Measurements from ENCODE around the gene ISX. TPM values are rescaled to one million over a fixed set of nuclear protein-coding genes. Genes with fewer than 3 reads are reported as not detected.
"Not testable (repeated sequence)": the region's sequence is repeated elsewhere in the genome, so short reads cannot be mapped to it uniquely, and the experiment has no call there.

Gene ISX
- total RNA-seq, 1 donor from 2014 or later = 4.0 TPM

GRCh38 chr22:35044607-35045390, 21.2 kb upstream of the ISX start:
- no peaks in the 10 kb centered on the region for H3K9me3 Mint-ChIP-seq
- peaks cover 23% of the 10 kb centered on the region for H3K27me3 Mint-ChIP-seq
- TF ChIP-seq CTCF (conservative IDR thresholded peaks at IDR 0.05) = no peak
- no peak for DNase-seq (ENCODE audit: extremely low spot score, unreplicated experiment)
- no peaks in the 10 kb centered on the region for H3K36me3 Mint-ChIP-seq
- no peak overlapping the region for H3K4me3 Mint-ChIP-seq
- no peak overlapping the region for H3K27ac Mint-ChIP-seq
- H3K4me1 Mint-ChIP-seq (ENCODE audit: unreplicated experiment) = peaks cover 10% of the 10 kb centered on the region

GRCh38 chr22:35045451-35045850, 20.5 kb upstream of the ISX start:
- H3K27ac Mint-ChIP-seq = no peak overlapping the region
- no peaks in the 10 kb centered on the region for H3K9me3 Mint-ChIP-seq
- H3K27me3 Mint-ChIP-seq = peaks cover 29% of the 10 kb centered on the region
- DNase-seq (ENCODE audit: extremely low spot score, unreplicated experiment) = no peak
- no peak overlapping the region for H3K4me3 Mint-ChIP-seq
- H3K4me1 Mint-ChIP-seq (ENCODE audit: unreplicated experiment) = peaks cover 6% of the 10 kb centered on the region
- no peaks in the 10 kb centered on the region for H3K36me3 Mint-ChIP-seq
- no peak for TF ChIP-seq CTCF (conservative IDR thresholded peaks at IDR 0.05)

GRCh38 chr22:35046744-35047462, 19.1 kb upstream of the ISX start:
- Mint-ChIP-seq H3K27me3 (peaks cover 35% of the 10 kb centered on the region), H3K36me3 (no peaks in the 10 kb centered on the region), H3K9me3 (no peaks in the 10 kb centered on the region), H3K4me1 (ENCODE audit: unreplicated experiment) (peaks cover 6% of the 10 kb centered on the region), H3K27ac (no peak overlapping the region), H3K4me3 (no peak overlapping the region)
- no peak for TF ChIP-seq CTCF (conservative IDR thresholded peaks at IDR 0.05)
- no peak for DNase-seq (ENCODE audit: extremely low spot score, unreplicated experiment)

GRCh38 chr22:35050038-35050437, 15.9 kb upstream of the ISX start:
- DNase-seq (ENCODE audit: extremely low spot score, unreplicated experiment); H3K27ac Mint-ChIP-seq; H3K9me3 Mint-ChIP-seq; H3K4me1 Mint-ChIP-seq (ENCODE audit: unreplicated experiment); H3K36me3 Mint-ChIP-seq; H3K4me3 Mint-ChIP-seq: not testable (repeated sequence)
- H3K27me3 Mint-ChIP-seq = peaks cover 43% of the 10 kb centered on the region

GRCh38 chr22:35051013-35051535, 14.9 kb upstream of the ISX start:
- Mint-ChIP-seq H3K36me3 (no peaks in the 10 kb centered on the region), H3K9me3 (no peaks in the 10 kb centered on the region), H3K27me3 (peaks cover 42% of the 10 kb centered on the region), H3K4me3 (no peak overlapping the region), H3K4me1 (ENCODE audit: unreplicated experiment) (peaks cover 1% of the 10 kb centered on the region), H3K27ac (no peak overlapping the region)
- no peak for DNase-seq (ENCODE audit: extremely low spot score, unreplicated experiment)
- no peak for TF ChIP-seq CTCF (conservative IDR thresholded peaks at IDR 0.05)

- no peak for TF ChIP-seq CTCF (conservative IDR thresholded peaks at IDR 0.05)
These were observed 14.2 kb upstream of the ISX start for GRCh38 chr22:35051791-35052190.

More at GRCh38 chr22:35051791-35052190, 14.2 kb upstream of the ISX start:
- Mint-ChIP-seq H3K4me1 (ENCODE audit: unreplicated experiment) (no peaks in the 10 kb centered on the region), H3K36me3 (no peaks in the 10 kb centered on the region), H3K27me3 (peaks cover 39% of the 10 kb centered on the region), H3K27ac (no peak overlapping the region), H3K4me3 (no peak overlapping the region), H3K9me3 (peaks cover 4% of the 10 kb centered on the region)
- DNase-seq (ENCODE audit: extremely low spot score, unreplicated experiment) = no peak
